Measurements from ENCODE around the gene DCDC1.

- TF ChIP-seq POLR2A (IDR thresholded peaks at IDR 0.05) = no peak
- no peak for TF ChIP-seq CTCF (IDR thresholded peaks at IDR 0.05)
These were observed 255.1 kb downstream of the DCDC1 start for GRCh38 chr11:31114442-31114841.
